K562 (cell line): ENCODE data around the gene FKBP2. TPM values are rescaled to one million over a fixed set of nuclear protein-coding genes. Genes with fewer than 3 reads are reported as not detected.

ENCODE experiments used
- ATAC-seq: fragments of 200-7000 bp; cut with Tn5 transposase; 3 replicates; pipeline ENCODE4 v1.9.1; 2020; ENCODE audit warnings: moderate library complexity
- BruUV-seq: library from RNA; stranded (reverse); fragments of 400-500 nt; replicated peaks from 2 replicates; lab custom pipeline; 2021; lab: Mats Ljungman, UMichigan
- CTCF ChIA-PET: fragments of 300-600 bp; formaldehyde crosslinking; extraction: SDS; loops from one replicate; lab custom pipeline; 2021; ENCODE audit warnings: low intra/inter-chr PET ratio; lab: Yijun Ruan, JAX
- POLR2A ChIA-PET: fragments of 300-600, 350-650 bp; sonication (Branson Sonifier 250); formaldehyde crosslinking; extraction: SDS; loops from one replicate; lab custom pipeline; 2021; ENCODE audit warnings: antibody characterized with exemption, inconsistent platforms; lab: Yijun Ruan, JAX
- DNase-seq, 4 experiments: peaks; one replicate each; pipeline versions ENCODE4 v3.0.0 to v3.0.0-alpha.2; 2011 to 2018; ENCODE audit warnings: low spot score in 3 of 4, mixed read lengths in 3 of 4; ENCODE audit errors: extremely low read depth in 1 of 4
- FAIRE-seq: peaks from 2 replicates; lab custom pipeline; 2011; peaks lifted over from hg19 to GRCh38; lab: Jason Lieb, UNC
- H2AFZ ChIP-seq: 2 replicates; pipeline ENCODE4 v1.6.0; 2011; ENCODE audit warnings: low read depth, low read length, control low read depth, inconsistent platforms
- H3K27ac ChIP-seq: fragments of 200-600 bp; 3 replicates; pipeline ENCODE4 v1.8.0; 2011; ENCODE audit warnings: low read depth, mild to moderate bottlenecking, control low read depth, inconsistent platforms, low read length, moderate library complexity, mixed read lengths; ENCODE audit errors: extremely low read depth
- H3K27me3 ChIP-seq, 2 experiments: fragments of 300-600 bp in 1 of 2; 2 replicates in 1 of 2; 3 replicates in 1 of 2; pipeline versions ENCODE4 v1.6.0 to v1.8.0; 2011; ENCODE audit warnings: inconsistent platforms in 2 of 2, low read length in 2 of 2, mild to moderate bottlenecking in 1 of 2, mixed read lengths in 1 of 2, moderate library complexity in 1 of 2; ENCODE audit not compliant: control insufficient read depth in 2 of 2, insufficient read depth in 2 of 2
- H3K36me3 ChIP-seq: fragments of 300-600 bp; 3 replicates; pipeline ENCODE4 v1.8.0; 2011; ENCODE audit warnings: mild to moderate bottlenecking, low read length, inconsistent platforms; ENCODE audit not compliant: control insufficient read depth, insufficient read depth
- H3K4me1 ChIP-seq, 2 experiments: fragments of 200-600 bp in 1 of 2; replicated peaks in 1 of 2; 2 replicates in 1 of 2; 3 replicates in 1 of 2; pipeline versions ENCODE4 v1.5.1 to v1.8.0; 2011; ENCODE audit warnings: inconsistent platforms in 2 of 2, low read length in 2 of 2, mild to moderate bottlenecking in 1 of 2, mixed read lengths in 1 of 2, moderate library complexity in 1 of 2; ENCODE audit not compliant: control insufficient read depth in 2 of 2, insufficient read depth in 2 of 2
- H3K4me2 ChIP-seq: 2 replicates; pipeline ENCODE4 v1.6.1; 2011; ENCODE audit warnings: low read length, control low read depth, inconsistent platforms, mixed read lengths; ENCODE audit not compliant: insufficient read depth
- H3K4me3 ChIP-seq: fragments of 200-600 bp; sonication (generic), shearing (Covaris generic); 2 replicates; pipeline ENCODE4 v1.5.1; 2016; ENCODE audit warnings: control low read depth, inconsistent platforms
- H3K79me2 ChIP-seq: fragments of 200-600 bp; 3 replicates; pipeline ENCODE4 v1.8.0; 2011; ENCODE audit warnings: low read length, inconsistent platforms; ENCODE audit not compliant: control insufficient read depth, insufficient read depth
- H3K9ac ChIP-seq, 2 experiments: 2 replicates each; pipeline versions ENCODE4 v1.6.0 to v1.6.1; 2011; ENCODE audit warnings: low read depth in 2 of 2, low read length in 2 of 2, control low read depth in 1 of 2, inconsistent platforms in 1 of 2, mild to moderate bottlenecking in 1 of 2, mixed read lengths in 1 of 2; ENCODE audit not compliant: insufficient read depth in 1 of 2
- H3K9me1 ChIP-seq: one replicate; pipeline ENCODE4 v1.6.0; 2011; ENCODE audit warnings: inconsistent platforms, mild to moderate bottlenecking, low read length, moderate library complexity; ENCODE audit not compliant: control insufficient read depth, insufficient read depth
- H3K9me3 ChIP-seq: replicated peaks from 2 replicates; pipeline ENCODE4 v1.5.1; 2011; ENCODE audit warnings: low read depth, low read length, inconsistent platforms; ENCODE audit not compliant: control insufficient read depth, insufficient read depth
- H4K20me1 ChIP-seq: replicated peaks from 2 replicates; pipeline ENCODE4 v1.6.1; 2011; ENCODE audit warnings: low read length, inconsistent platforms, mixed read lengths; ENCODE audit not compliant: control insufficient read depth, insufficient read depth
- HDAC1 ChIP-seq, 2 experiments: fragments of 450-650 bp; IDR thresholded peaks; 2 replicates each; pipeline ENCODE4 v1.6.1; 2016 to 2017; ENCODE audit warnings: inconsistent platforms in 1 of 2, mild to moderate bottlenecking in 1 of 2, moderate library complexity in 1 of 2
- MECOM ChIP-seq: fragments of 250-450 bp; sonication (Bioruptor Pico); IDR thresholded peaks from 2 replicates; pipeline ENCODE4 v1.8.0; 2022; ENCODE audit warnings: inconsistent platforms
- TAF9B ChIP-seq: fragments of 450-650 bp; IDR thresholded peaks from 2 replicates; pipeline ENCODE4 v1.6.1; 2018; ENCODE audit warnings: mild to moderate bottlenecking; ENCODE audit not compliant: partially characterized antibody
- ZBTB7A ChIP-seq: IDR thresholded peaks from 2 replicates; pipeline ENCODE4 v1.6.1; 2011; ENCODE audit warnings: low read depth, mild to moderate bottlenecking, low read length, moderate library complexity, borderline replicate concordance; ENCODE audit not compliant: control insufficient read depth
- ZFX ChIP-seq: sonication (generic); formaldehyde crosslinking; IDR thresholded peaks from 2 replicates; pipeline ENCODE4 v1.8.0; 2022; ENCODE audit warnings: mild to moderate bottlenecking, missing genetic modification reagents, moderate library complexity
- WGBS: fragments of 100-300 bp; shearing (Covaris generic); methylation state at CpG from one replicate; pipeline ENCODE4 v1.1.6; 2016; ENCODE audit warnings: low coverage, mixed read lengths; ENCODE audit not compliant: insufficient coverage; ENCODE audit errors: missing lambda C conversion rate; 5-methylcytosine and 5-hydroxymethylcytosine counted together
- in situ Hi-C: fragments of 300-500 bp; cut with MboI; formaldehyde crosslinking; loops from 4 replicates; pipeline ENCODE4 v1.15.0; 2018; ENCODE audit warnings: inconsistent platforms, mixed read lengths
- intact Hi-C: fragments of 100-400 bp; cut with micrococcal nuclease; formaldehyde crosslinking; loops from 2 replicates; pipeline ENCODE4 v1.14.2; 2022
- polyA plus RNA-seq, 8 experiments: library from polyadenylated mRNA; depleted of rRNA in 4 of 8; stranded (reverse) in 5 of 8; unstranded in 3 of 8; fragments of >200 nt; fragmentation: Nextera tagmentation in 2 of 8; fragmentation: Illumina TruSeq in 1 of 8; extraction: Ambion mirVana in 2 of 8; extraction: Trizol in 1 of 8; gene quantifications; 2 replicates each; pipeline versions ENCODE4 v1.2.1 to v1.2.3, GENCODE V29; 2011 to 2014; ENCODE audit warnings: inconsistent platforms in 1 of 8, missing spikeins in 1 of 8
- total RNA-seq, 7 experiments: library from RNA; depleted of rRNA in 6 of 7; stranded (reverse); fragments of >200 nt in 6 of 7; fragmentation: Illumina TruSeq in 2 of 7; extraction: Trizol in 2 of 7; gene quantifications; 2 replicates each; pipeline versions ENCODE4 v1.2.1 to v1.2.3, GENCODE V29; 2011 to 2021; ENCODE audit warnings: low replicate concordance in 1 of 7

The FKBP2 gene
- total and polyA plus RNA-seq, 9 of the 15 experiments (the other 6 are each of a cell fraction or from before 2014, with no cell fraction given): 3.5 to 151 (median 58.1) TPM

GRCh38 chr11:64249038-64249437 is 8.1 kb downstream of the FKBP2 start:
- POLR2A ChIA-PET: interaction anchor here (0.5 to 7.8 kb wide), 6 partner anchors 10 to 613 kb away, joined by 3 to 58 read pairs (median 4); no protein-coding TSS in a partner anchor
- peaks cover 31 to 89% of the 10 kb centered on the region in 2 experiments for H3K4me1 ChIP-seq
- H4K20me1 ChIP-seq: peaks cover 7% of the 10 kb centered on the region
- ATAC-seq: no peak
- peaks cover 32% of the 10 kb centered on the region; the same call in 1 of the 3 replicates for H3K36me3 ChIP-seq
- peaks cover 48% of the 10 kb centered on the region for H3K79me2 ChIP-seq
- intact Hi-C loops: loop anchor here (10.0 kb wide), 1 partner anchor 56 kb away; the partner anchor contains the start of genes CATSPERZ and ESRRA
- TF ChIP-seq HDAC1 (IDR thresholded peaks at IDR 0.05) (no peak), MECOM (CRISPR knock-in tag) (no peak), ZBTB7A (0 out of 2 replicates have a peak, but pooled peaks have one; percentile 14), TAF9B (no peak), ZFX (CRISPR knock-in tag) (0 out of 2 replicates have a peak, but pooled peaks have one; percentile 8)
- TF ChIP-seq, all 486 proteins: peak for 2
- CTCF ChIA-PET: no interaction called here
- no peaks in the 10 kb centered on the region for H3K9me1 ChIP-seq
- 83% methylated on average over 4 of the region's 4 CpGs for WGBS
- H3K27ac ChIP-seq: 0 out of 3 replicates have a peak overlapping the region, but pooled peaks have one; percentile 38
- no TSS peak for BruUV-seq
- H3K4me3 ChIP-seq: no peak overlapping the region
- DNase-seq (no peak), FAIRE-seq (no peak)
- no peaks in the 10 kb centered on the region for H3K27me3 ChIP-seq
- no peaks in the 10 kb centered on the region for H3K9me3 ChIP-seq
- no peak overlapping the region for H2AFZ ChIP-seq
- H3K9ac ChIP-seq: peak overlapping the region in 1 of 2 experiments; percentile 95; a peak in 2 of 4 replicates
- no peak overlapping the region for H3K4me2 ChIP-seq
- in situ Hi-C loops: no loop called here
